NCI-H2107 (cell line): Measurements from ENCODE around the gene SH3BGRL2.
A peak's percentile ranks its signal among the peaks of the same experiment; 100 is the strongest.
"Not testable (repeated sequence)": the region's sequence is repeated elsewhere in the genome, so short reads cannot be mapped to it uniquely, and the experiment has no call there.

ENCODE experiments used
- DNase-seq: peaks from one replicate; lab custom pipeline; 2025; lab: John Stamatoyannopoulos, UW

SH3BGRL2 gene

GRCh38 chr6:79745282-79745681 lies 114.2 kb downstream of the SH3BGRL2 start:
- not testable (repeated sequence) for DNase-seq

GRCh38 chr6:79746325-79746724 lies 115.2 kb downstream of the SH3BGRL2 start:
- DNase-seq = not testable (repeated sequence)

- peak; percentile 48 for DNase-seq
Observed at GRCh38 chr6:79750806-79751205, 119.7 kb downstream of the SH3BGRL2 start.
